ENCODE measurements around the gene STAT4. TPM values are rescaled to one million over a fixed set of nuclear protein-coding genes. Genes with fewer than 3 reads are reported as not detected.
"Not testable (repeated sequence)": the region's sequence is repeated elsewhere in the genome, so short reads cannot be mapped to it uniquely, and the experiment has no call there.

STAT4 gene
- total RNA-seq, 1 donor from 2014 or later, result 89.9 TPM

GRCh38 chr2:191001624-191002023 lies 149.2 kb downstream of the STAT4 start:
- intact Hi-C loops (cut with micrococcal nuclease), result no loop called here

GRCh38 chr2:191001032-191001431 lies 149.8 kb downstream of the STAT4 start:
- intact Hi-C loops (cut with micrococcal nuclease), result no loop called here

- intact Hi-C loops (cut with micrococcal nuclease), result loop anchor here (1.0 kb wide), 1 partner anchor 11 kb away; no protein-coding TSS in a partner anchor
Measured at GRCh38 chr2:190999949-191000665, 150.7 kb downstream of the STAT4 start.

GRCh38 chr2:190999058-190999457 lies 151.7 kb downstream of the STAT4 start:
- intact Hi-C loops (cut with micrococcal nuclease), result no loop called here

- intact Hi-C loops (cut with micrococcal nuclease), result loop anchor here (2.0 kb wide), 1 partner anchor 13 kb away; no protein-coding TSS in a partner anchor
Measured at GRCh38 chr2:190997526-190998113, 153.2 kb downstream of the STAT4 start.

- intact Hi-C loops (cut with micrococcal nuclease), result loop anchor here (1.0 to 2.0 kb wide), 2 partner anchors 14 to 33 kb away; no protein-coding TSS in a partner anchor
Measured at GRCh38 chr2:190996947-190997346, 153.8 kb downstream of the STAT4 start.

GRCh38 chr2:190996338-190996946 lies 154.4 kb downstream of the STAT4 start:
- intact Hi-C loops (cut with micrococcal nuclease), result loop anchor here (1.0 to 2.0 kb wide), 2 partner anchors 14 to 34 kb away; no protein-coding TSS in a partner anchor

GRCh38 chr2:190995315-190995714 lies 155.5 kb downstream of the STAT4 start:
- intact Hi-C loops (cut with micrococcal nuclease), result not testable (repeated sequence)

GRCh38 chr2:190994148-190994547 lies 156.6 kb downstream of the STAT4 start:
- intact Hi-C loops (cut with micrococcal nuclease), result no loop called here

- intact Hi-C loops (cut with micrococcal nuclease), result no loop called here
Measured at GRCh38 chr2:190993292-190993643, 157.5 kb downstream of the STAT4 start.

- intact Hi-C loops (cut with micrococcal nuclease), result loop anchor here (2.0 kb wide), 1 partner anchor 15 kb away; no protein-coding TSS in a partner anchor
Measured at GRCh38 chr2:190990132-190990531, 160.7 kb downstream of the STAT4 start.

- intact Hi-C loops (cut with micrococcal nuclease), result loop anchor here (1.0 kb wide), 1 partner anchor 8 kb away; no protein-coding TSS in a partner anchor
Measured at GRCh38 chr2:190988910-190989309, 161.9 kb downstream of the STAT4 start.

GRCh38 chr2:190987938-190988337 lies 162.9 kb downstream of the STAT4 start:
- intact Hi-C loops (cut with micrococcal nuclease), result no loop called here

- intact Hi-C loops (cut with micrococcal nuclease), result no loop called here
Measured at GRCh38 chr2:190987116-190987515, 163.7 kb downstream of the STAT4 start.

GRCh38 chr2:190986221-190986953 lies 164.4 kb downstream of the STAT4 start:
- intact Hi-C loops (cut with micrococcal nuclease), result no loop called here

- intact Hi-C loops (cut with micrococcal nuclease), result loop anchor here (5.0 kb wide), 1 partner anchor 82 kb away; no protein-coding TSS in a partner anchor
Measured at GRCh38 chr2:190984595-190984994, 166.2 kb downstream of the STAT4 start.

GRCh38 chr2:190982262-190983034 lies 168.3 kb downstream of the STAT4 start:
- intact Hi-C loops (cut with micrococcal nuclease), result loop anchor here (1.0 to 5.0 kb wide), 2 partner anchors 21 to 80 kb away; no protein-coding TSS in a partner anchor

GRCh38 chr2:190981733-190982132 lies 169.1 kb downstream of the STAT4 start:
- intact Hi-C loops (cut with micrococcal nuclease), result loop anchor here (1.0 to 5.0 kb wide), 3 partner anchors 8 to 79 kb away; no protein-coding TSS in a partner anchor

GRCh38 chr2:190981333-190981732 lies 169.5 kb downstream of the STAT4 start:
- intact Hi-C loops (cut with micrococcal nuclease), result loop anchor here (1.0 to 5.0 kb wide), 2 partner anchors 8 to 79 kb away; no protein-coding TSS in a partner anchor

GRCh38 chr2:190980630-190981209 lies 170.1 kb downstream of the STAT4 start:
- intact Hi-C loops (cut with micrococcal nuclease), result loop anchor here (1.0 to 5.0 kb wide), 2 partner anchors 9 to 78 kb away; no protein-coding TSS in a partner anchor
